Astrocyte of the hippocampus (primary cell): ENCODE results near the gene IFIT1.
"Not testable (repeated sequence)": the region's sequence is repeated elsewhere in the genome, so short reads cannot be mapped to it uniquely, and the experiment has no call there.

Source experiments
- DNase-seq: peaks from one replicate; pipeline ENCODE4 v3.0.0; 2011; ENCODE audit warnings: low read depth, low spot score

Gene IFIT1

GRCh38 chr10:89364531-89364930 lies 27.9 kb upstream of the IFIT1 start:
- DNase-seq: no peak

- DNase-seq: peak; percentile 75
Observed at GRCh38 chr10:89367529-89367928, 24.9 kb upstream of the IFIT1 start.

GRCh38 chr10:89368129-89368528 lies 24.3 kb upstream of the IFIT1 start:
- no peak for DNase-seq

- peak; percentile 66 for DNase-seq
Observed at GRCh38 chr10:89369156-89370105, 23.0 kb upstream of the IFIT1 start.

- no peak for DNase-seq
Observed at GRCh38 chr10:89371079-89371478, 21.3 kb upstream of the IFIT1 start.

GRCh38 chr10:89371987-89372386 lies 20.4 kb upstream of the IFIT1 start:
- DNase-seq: no peak

GRCh38 chr10:89373916-89374711 lies 18.3 kb upstream of the IFIT1 start:
- peak; percentile 97 for DNase-seq

GRCh38 chr10:89374713-89375141 lies 17.7 kb upstream of the IFIT1 start:
- peak; percentile 29 for DNase-seq

GRCh38 chr10:89377705-89378637 lies 14.5 kb upstream of the IFIT1 start, which contains the start of gene IFIT1B:
Gene IFIT1B, plus strand, starts transcription at chr10:89378056. Its CDS starts 80 bp downstream, at chr10:89378136.
- DNase-seq: no peak

- no peak for DNase-seq
Observed at GRCh38 chr10:89379103-89379502, 13.3 kb upstream of the IFIT1 start.

GRCh38 chr10:89382757-89383156 lies 9.7 kb upstream of the IFIT1 start:
- no peak for DNase-seq

- no peak for DNase-seq
Observed at GRCh38 chr10:89384474-89385340, 7.7 kb upstream of the IFIT1 start.

- no peak for DNase-seq
Observed at GRCh38 chr10:89388806-89389205, 3.6 kb upstream of the IFIT1 start.

- DNase-seq: peak; percentile 47
Observed at GRCh38 chr10:89389254-89389653, 3.2 kb upstream of the IFIT1 start.

- DNase-seq: no peak
Observed at GRCh38 chr10:89390476-89391225, 1.8 kb upstream of the IFIT1 start.

GRCh38 chr10:89391226-89391576 lies 1.2 kb upstream of the IFIT1 start:
- not testable (repeated sequence) for DNase-seq

GRCh38 chr10:89392974-89393373 lies 551 bp downstream of the IFIT1 start:
- peak; percentile 73 for DNase-seq

- DNase-seq: no peak
Observed at GRCh38 chr10:89393898-89394297, 1.5 kb downstream of the IFIT1 start.

GRCh38 chr10:89395141-89395540 lies 2.7 kb downstream of the IFIT1 start:
- DNase-seq: no peak
